Body of pancreas (tissue), 4 donors: Measurements from ENCODE around the gene HLX.

Source experiments
- POLR2A ChIP-seq, 3 donors: fragments of 450-650 bp; IDR thresholded peaks; one replicate each; pipeline ENCODE4 v1.6.1; 2016; ENCODE audit warnings: antibody characterized with exemption in 3 of 3, mild to moderate bottlenecking in 2 of 3
- TF ChIP-seq, protein P1 (sequence below), 7 experiments: fragments of 450-650 bp in 4 of 7; fragments of 200-600 bp in 3 of 7; sonication (generic) in 3 of 7; IDR thresholded peaks; one replicate each; pipeline ENCODE4 v1.5.1; 2016 to 2019; ENCODE audit warnings: antibody characterized with exemption in 7 of 7

DNA sequence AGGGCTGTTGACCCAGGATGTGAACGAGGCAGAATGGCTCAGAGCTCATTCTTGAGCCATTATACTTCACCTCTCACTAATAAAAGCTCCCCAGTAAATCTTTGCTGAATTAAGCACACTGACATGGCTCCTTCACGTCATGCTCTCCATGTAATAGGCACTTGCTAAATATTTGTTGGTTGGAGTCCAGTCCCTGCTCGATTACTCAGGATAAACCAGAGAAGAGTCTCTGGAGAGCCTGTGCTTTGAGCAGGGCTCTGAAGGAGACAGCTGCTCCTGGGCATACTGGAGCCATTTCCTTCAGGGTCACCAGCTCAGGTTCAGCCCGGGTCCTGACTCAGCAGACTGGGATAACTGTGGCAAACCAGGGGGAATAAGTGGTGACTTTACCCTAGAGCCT, 46.9 kb downstream of the HLX start:
- TF ChIP-seq POLR2A (IDR thresholded peaks at IDR 0.05) = no peak
- TF ChIP-seq, protein P1, sequence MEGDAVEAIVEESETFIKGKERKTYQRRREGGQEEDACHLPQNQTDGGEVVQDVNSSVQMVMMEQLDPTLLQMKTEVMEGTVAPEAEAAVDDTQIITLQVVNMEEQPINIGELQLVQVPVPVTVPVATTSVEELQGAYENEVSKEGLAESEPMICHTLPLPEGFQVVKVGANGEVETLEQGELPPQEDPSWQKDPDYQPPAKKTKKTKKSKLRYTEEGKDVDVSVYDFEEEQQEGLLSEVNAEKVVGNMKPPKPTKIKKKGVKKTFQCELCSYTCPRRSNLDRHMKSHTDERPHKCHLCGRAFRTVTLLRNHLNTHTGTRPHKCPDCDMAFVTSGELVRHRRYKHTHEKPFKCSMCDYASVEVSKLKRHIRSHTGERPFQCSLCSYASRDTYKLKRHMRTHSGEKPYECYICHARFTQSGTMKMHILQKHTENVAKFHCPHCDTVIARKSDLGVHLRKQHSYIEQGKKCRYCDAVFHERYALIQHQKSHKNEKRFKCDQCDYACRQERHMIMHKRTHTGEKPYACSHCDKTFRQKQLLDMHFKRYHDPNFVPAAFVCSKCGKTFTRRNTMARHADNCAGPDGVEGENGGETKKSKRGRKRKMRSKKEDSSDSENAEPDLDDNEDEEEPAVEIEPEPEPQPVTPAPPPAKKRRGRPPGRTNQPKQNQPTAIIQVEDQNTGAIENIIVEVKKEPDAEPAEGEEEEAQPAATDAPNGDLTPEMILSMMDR (IDR thresholded peaks at IDR 0.05) = no peak
